ENCODE results near the gene TNFAIP8L1. TPM values are rescaled to one million over a fixed set of nuclear protein-coding genes. Genes with fewer than 3 reads are reported as not detected.

Gene TNFAIP8L1
- total RNA-seq, 1 donor from 2014 or later = 5.9 TPM

- H3K9me3 Mint-ChIP-seq (ENCODE audit: unreplicated experiment) = no peaks in the 10 kb centered on the region
- no peaks in the 10 kb centered on the region for H3K4me1 Mint-ChIP-seq (ENCODE audit: unreplicated experiment)
- no peak overlapping the region for H3K4me3 Mint-ChIP-seq (ENCODE audit: unreplicated experiment)
- TF ChIP-seq CTCF (IDR thresholded peaks at IDR 0.05) = no peak
- DNase-seq (ENCODE audit: extremely low spot score, unreplicated experiment) = no peak
- no peaks in the 10 kb centered on the region for H3K27me3 Mint-ChIP-seq (ENCODE audit: unreplicated experiment)
- H3K27ac Mint-ChIP-seq (ENCODE audit: unreplicated experiment) = no peak overlapping the region
- H3K36me3 Mint-ChIP-seq (ENCODE audit: unreplicated experiment) = peaks cover 15% of the 10 kb centered on the region
These were observed 45.2 kb downstream of the TNFAIP8L1 start for GRCh38 chr19:4684312-4685095.

GRCh38 chr19:4686700-4687099 lies 47.4 kb downstream of the TNFAIP8L1 start:
- no peak for DNase-seq (ENCODE audit: extremely low spot score, unreplicated experiment)

GRCh38 chr19:4687396-4687795 lies 48.1 kb downstream of the TNFAIP8L1 start:
- no peak for TF ChIP-seq CTCF (IDR thresholded peaks at IDR 0.05)
- no peak for DNase-seq (ENCODE audit: extremely low spot score, unreplicated experiment)
- no peak overlapping the region for H3K27ac Mint-ChIP-seq (ENCODE audit: unreplicated experiment)
- no peak overlapping the region for H3K4me3 Mint-ChIP-seq (ENCODE audit: unreplicated experiment)
- H3K9me3 Mint-ChIP-seq (ENCODE audit: unreplicated experiment) = no peaks in the 10 kb centered on the region
- peaks cover 25% of the 10 kb centered on the region for H3K36me3 Mint-ChIP-seq (ENCODE audit: unreplicated experiment)
- no peaks in the 10 kb centered on the region for H3K27me3 Mint-ChIP-seq (ENCODE audit: unreplicated experiment)
- no peaks in the 10 kb centered on the region for H3K4me1 Mint-ChIP-seq (ENCODE audit: unreplicated experiment)

More at GRCh38 chr19:4686700-4687099, 47.4 kb downstream of the TNFAIP8L1 start:
- no peak overlapping the region for H3K27ac Mint-ChIP-seq (ENCODE audit: unreplicated experiment)
- TF ChIP-seq CTCF (IDR thresholded peaks at IDR 0.05) = no peak
- no peak overlapping the region for H3K4me3 Mint-ChIP-seq (ENCODE audit: unreplicated experiment)
- no peaks in the 10 kb centered on the region for H3K9me3 Mint-ChIP-seq (ENCODE audit: unreplicated experiment)
- H3K36me3 Mint-ChIP-seq (ENCODE audit: unreplicated experiment) = peaks cover 19% of the 10 kb centered on the region
- no peaks in the 10 kb centered on the region for H3K4me1 Mint-ChIP-seq (ENCODE audit: unreplicated experiment)
- H3K27me3 Mint-ChIP-seq (ENCODE audit: unreplicated experiment) = no peaks in the 10 kb centered on the region

- peaks cover 30% of the 10 kb centered on the region for H3K36me3 Mint-ChIP-seq (ENCODE audit: unreplicated experiment)
- H3K27me3 Mint-ChIP-seq (ENCODE audit: unreplicated experiment) = no peaks in the 10 kb centered on the region
- no peak overlapping the region for H3K27ac Mint-ChIP-seq (ENCODE audit: unreplicated experiment)
- H3K4me1 Mint-ChIP-seq (ENCODE audit: unreplicated experiment) = peaks cover 1% of the 10 kb centered on the region
- TF ChIP-seq CTCF (IDR thresholded peaks at IDR 0.05) = no peak
- DNase-seq (ENCODE audit: extremely low spot score, unreplicated experiment) = no peak
- H3K9me3 Mint-ChIP-seq (ENCODE audit: unreplicated experiment) = no peaks in the 10 kb centered on the region
- no peak overlapping the region for H3K4me3 Mint-ChIP-seq (ENCODE audit: unreplicated experiment)
These were observed 49.3 kb downstream of the TNFAIP8L1 start for GRCh38 chr19:4688587-4688986.

GRCh38 chr19:4689403-4689802 lies 50.1 kb downstream of the TNFAIP8L1 start:
- no peaks in the 10 kb centered on the region for H3K27me3 Mint-ChIP-seq (ENCODE audit: unreplicated experiment)
- peaks cover 31% of the 10 kb centered on the region for H3K36me3 Mint-ChIP-seq (ENCODE audit: unreplicated experiment)
- H3K4me3 Mint-ChIP-seq (ENCODE audit: unreplicated experiment) = no peak overlapping the region
- DNase-seq (ENCODE audit: extremely low spot score, unreplicated experiment) = no peak
- no peak overlapping the region for H3K27ac Mint-ChIP-seq (ENCODE audit: unreplicated experiment)
- no peaks in the 10 kb centered on the region for H3K9me3 Mint-ChIP-seq (ENCODE audit: unreplicated experiment)
- TF ChIP-seq CTCF (IDR thresholded peaks at IDR 0.05) = no peak
- peaks cover 6% of the 10 kb centered on the region for H3K4me1 Mint-ChIP-seq (ENCODE audit: unreplicated experiment)

Measured in osteocyte (in vitro differentiated cells).